K562 (cell line): Measurements from ENCODE around the gene WT1. TPM values are rescaled to one million over a fixed set of nuclear protein-coding genes. Genes with fewer than 3 reads are reported as not detected.
"Not testable (repeated sequence)": the region's sequence is repeated elsewhere in the genome, so short reads cannot be mapped to it uniquely, and the experiment has no call there.

Source experiments
- ATAC-seq: fragments of 200-7000 bp; cut with Tn5 transposase; 3 replicates; pipeline ENCODE4 v1.9.1; 2020; ENCODE audit warnings: moderate library complexity
- BruUV-seq: library from RNA; stranded (reverse); fragments of 400-500 nt; replicated peaks from 2 replicates; lab custom pipeline; 2021; lab: Mats Ljungman, UMichigan
- CTCF ChIA-PET: fragments of 300-600 bp; formaldehyde crosslinking; extraction: SDS; loops from one replicate; lab custom pipeline; 2021; ENCODE audit warnings: low intra/inter-chr PET ratio; lab: Yijun Ruan, JAX
- POLR2A ChIA-PET: fragments of 300-600, 350-650 bp; sonication (Branson Sonifier 250); formaldehyde crosslinking; extraction: SDS; loops from one replicate; lab custom pipeline; 2021; ENCODE audit warnings: antibody characterized with exemption, inconsistent platforms; lab: Yijun Ruan, JAX
- DNase-seq, 4 experiments: peaks; one replicate each; pipeline versions ENCODE4 v3.0.0 to v3.0.0-alpha.2; 2011 to 2018; ENCODE audit warnings: low spot score in 3 of 4, mixed read lengths in 3 of 4; ENCODE audit errors: extremely low read depth in 1 of 4
- FAIRE-seq: peaks from 2 replicates; lab custom pipeline; 2011; peaks lifted over from hg19 to GRCh38; lab: Jason Lieb, UNC
- H2AFZ ChIP-seq: 2 replicates; pipeline ENCODE4 v1.6.0; 2011; ENCODE audit warnings: low read depth, low read length, control low read depth, inconsistent platforms
- H3K27ac ChIP-seq: fragments of 200-600 bp; 3 replicates; pipeline ENCODE4 v1.8.0; 2011; ENCODE audit warnings: low read depth, mild to moderate bottlenecking, control low read depth, inconsistent platforms, low read length, moderate library complexity, mixed read lengths; ENCODE audit errors: extremely low read depth
- H3K27me3 ChIP-seq, 2 experiments: fragments of 300-600 bp in 1 of 2; 2 replicates in 1 of 2; 3 replicates in 1 of 2; pipeline versions ENCODE4 v1.6.0 to v1.8.0; 2011; ENCODE audit warnings: inconsistent platforms in 2 of 2, low read length in 2 of 2, mild to moderate bottlenecking in 1 of 2, mixed read lengths in 1 of 2, moderate library complexity in 1 of 2; ENCODE audit not compliant: control insufficient read depth in 2 of 2, insufficient read depth in 2 of 2
- H3K36me3 ChIP-seq: fragments of 300-600 bp; 3 replicates; pipeline ENCODE4 v1.8.0; 2011; ENCODE audit warnings: mild to moderate bottlenecking, low read length, inconsistent platforms; ENCODE audit not compliant: control insufficient read depth, insufficient read depth
- H3K4me1 ChIP-seq, 2 experiments: fragments of 200-600 bp in 1 of 2; replicated peaks in 1 of 2; 2 replicates in 1 of 2; 3 replicates in 1 of 2; pipeline versions ENCODE4 v1.5.1 to v1.8.0; 2011; ENCODE audit warnings: inconsistent platforms in 2 of 2, low read length in 2 of 2, mild to moderate bottlenecking in 1 of 2, mixed read lengths in 1 of 2, moderate library complexity in 1 of 2; ENCODE audit not compliant: control insufficient read depth in 2 of 2, insufficient read depth in 2 of 2
- H3K4me2 ChIP-seq: 2 replicates; pipeline ENCODE4 v1.6.1; 2011; ENCODE audit warnings: low read length, control low read depth, inconsistent platforms, mixed read lengths; ENCODE audit not compliant: insufficient read depth
- H3K4me3 ChIP-seq: fragments of 200-600 bp; sonication (generic), shearing (Covaris generic); 2 replicates; pipeline ENCODE4 v1.5.1; 2016; ENCODE audit warnings: control low read depth, inconsistent platforms
- H3K79me2 ChIP-seq: fragments of 200-600 bp; 3 replicates; pipeline ENCODE4 v1.8.0; 2011; ENCODE audit warnings: low read length, inconsistent platforms; ENCODE audit not compliant: control insufficient read depth, insufficient read depth
- H3K9ac ChIP-seq, 2 experiments: 2 replicates each; pipeline versions ENCODE4 v1.6.0 to v1.6.1; 2011; ENCODE audit warnings: low read depth in 2 of 2, low read length in 2 of 2, control low read depth in 1 of 2, inconsistent platforms in 1 of 2, mild to moderate bottlenecking in 1 of 2, mixed read lengths in 1 of 2; ENCODE audit not compliant: insufficient read depth in 1 of 2
- H3K9me1 ChIP-seq: one replicate; pipeline ENCODE4 v1.6.0; 2011; ENCODE audit warnings: inconsistent platforms, mild to moderate bottlenecking, low read length, moderate library complexity; ENCODE audit not compliant: control insufficient read depth, insufficient read depth
- H3K9me3 ChIP-seq: replicated peaks from 2 replicates; pipeline ENCODE4 v1.5.1; 2011; ENCODE audit warnings: low read depth, low read length, inconsistent platforms; ENCODE audit not compliant: control insufficient read depth, insufficient read depth
- H4K20me1 ChIP-seq: replicated peaks from 2 replicates; pipeline ENCODE4 v1.6.1; 2011; ENCODE audit warnings: low read length, inconsistent platforms, mixed read lengths; ENCODE audit not compliant: control insufficient read depth, insufficient read depth
- SREBF1 ChIP-seq: fragments of 150-350 bp; IDR thresholded peaks from 2 replicates; pipeline ENCODE4 v1.6.1; 2014; ENCODE audit warnings: antibody characterized with exemption, low read depth, low read length, borderline replicate concordance
- WGBS: fragments of 100-300 bp; shearing (Covaris generic); methylation state at CpG from one replicate; pipeline ENCODE4 v1.1.6; 2016; ENCODE audit warnings: low coverage, mixed read lengths; ENCODE audit not compliant: insufficient coverage; ENCODE audit errors: missing lambda C conversion rate; 5-methylcytosine and 5-hydroxymethylcytosine counted together
- in situ Hi-C: fragments of 300-500 bp; cut with MboI; formaldehyde crosslinking; loops from 4 replicates; pipeline ENCODE4 v1.15.0; 2018; ENCODE audit warnings: inconsistent platforms, mixed read lengths
- intact Hi-C: fragments of 100-400 bp; cut with micrococcal nuclease; formaldehyde crosslinking; loops from 2 replicates; pipeline ENCODE4 v1.14.2; 2022
- polyA plus RNA-seq, 8 experiments: library from polyadenylated mRNA; depleted of rRNA in 4 of 8; stranded (reverse) in 5 of 8; unstranded in 3 of 8; fragments of >200 nt; fragmentation: Nextera tagmentation in 2 of 8; fragmentation: Illumina TruSeq in 1 of 8; extraction: Ambion mirVana in 2 of 8; extraction: Trizol in 1 of 8; gene quantifications; 2 replicates each; pipeline versions ENCODE4 v1.2.1 to v1.2.3, GENCODE V29; 2011 to 2014; ENCODE audit warnings: inconsistent platforms in 1 of 8, missing spikeins in 1 of 8
- total RNA-seq, 7 experiments: library from RNA; depleted of rRNA in 6 of 7; stranded (reverse); fragments of >200 nt in 6 of 7; fragmentation: Illumina TruSeq in 2 of 7; extraction: Trizol in 2 of 7; gene quantifications; 2 replicates each; pipeline versions ENCODE4 v1.2.1 to v1.2.3, GENCODE V29; 2011 to 2021; ENCODE audit warnings: low replicate concordance in 1 of 7

WT1 gene
- total and polyA plus RNA-seq, 9 of the 15 experiments (the other 6 are each of a cell fraction or from before 2014, with no cell fraction given) = 7.1 to 33.8 (median 19.4) TPM

- H4K20me1 ChIP-seq, DNase-seq, H3K79me2 ChIP-seq, H3K4me3 ChIP-seq, in situ Hi-C loops, H3K9ac ChIP-seq, H2AFZ ChIP-seq, H3K4me1 ChIP-seq, H3K9me1 ChIP-seq, H3K9me3 ChIP-seq, H3K27ac ChIP-seq, intact Hi-C loops, FAIRE-seq, ATAC-seq, CTCF ChIA-PET, H3K27me3 ChIP-seq, H3K4me2 ChIP-seq, H3K36me3 ChIP-seq, BruUV-seq: not testable (repeated sequence)
- POLR2A ChIA-PET = interaction anchor here (0.7 kb wide), 1 partner anchor 52 kb away, joined by 3 read pairs; no protein-coding TSS in a partner anchor
Measured at GRCh38 chr11:32369987-32370386, 65.4 kb downstream of the WT1 start.

GRCh38 chr11:32366666-32367065, 68.7 kb downstream of the WT1 start:
- in situ Hi-C loops = no loop called here
- intact Hi-C loops = no loop called here
- WGBS = 7% methylated on average over 1 of the region's 1 CpG

More at GRCh38 chr11:32366666-32367065, 68.7 kb downstream of the WT1 start:
- no peak overlapping the region for H2AFZ ChIP-seq
- no peaks in the 10 kb centered on the region; a peak in 1 of 5 replicates for H3K4me1 ChIP-seq
- ChIA-PET POLR2A (no interaction called here), CTCF (no interaction called here)
- no peak overlapping the region for H3K9ac ChIP-seq
- DNase-seq = no peak
- H4K20me1 ChIP-seq = no peaks in the 10 kb centered on the region
- no TSS peak for BruUV-seq
- H3K4me2 ChIP-seq = no peak overlapping the region
- no peak for TF ChIP-seq SREBF1
- 0 out of 2 replicates have a peak, but pooled peaks cover 2% of the 10 kb centered on the region for H3K9me3 ChIP-seq
- H3K79me2 ChIP-seq = no peaks in the 10 kb centered on the region
- H3K4me3 ChIP-seq = no peak overlapping the region
- no peak overlapping the region for H3K27ac ChIP-seq
- H3K9me1 ChIP-seq = no peaks in the 10 kb centered on the region
- no peaks in the 10 kb centered on the region for H3K36me3 ChIP-seq
- FAIRE-seq = no peak
- no peak for ATAC-seq
- H3K27me3 ChIP-seq = peaks cover 2 to 9% of the 10 kb centered on the region in 2 experiments; a peak in 3 of 5 replicates
